ENCODE measurements around the gene BMP10.

- TF ChIP-seq CTCF (IDR thresholded peaks at IDR 0.05; ENCODE audit: borderline replicate concordance, extremely low read depth, low read length, poor library complexity, severe bottlenecking): no peak
- TF ChIP-seq EZH2 (IDR thresholded peaks at IDR 0.05; ENCODE audit: borderline replicate concordance, low read depth, low read length, severe bottlenecking): no peak
Observed at GRCh38 chr2:68889021-68889420, 17.8 kb upstream of the BMP10 start.

Data from DND-41 (cell line).